Measurements from ENCODE around the gene ABCA1. TPM values are rescaled to one million over a fixed set of nuclear protein-coding genes. Genes with fewer than 3 reads are reported as not detected.

Gene ABCA1
- total and polyA plus RNA-seq, 2 of the 13 experiments (the other 11 are each of a cell fraction or from before 2014, with no cell fraction given): 26.8 to 63.8 TPM

DNA sequence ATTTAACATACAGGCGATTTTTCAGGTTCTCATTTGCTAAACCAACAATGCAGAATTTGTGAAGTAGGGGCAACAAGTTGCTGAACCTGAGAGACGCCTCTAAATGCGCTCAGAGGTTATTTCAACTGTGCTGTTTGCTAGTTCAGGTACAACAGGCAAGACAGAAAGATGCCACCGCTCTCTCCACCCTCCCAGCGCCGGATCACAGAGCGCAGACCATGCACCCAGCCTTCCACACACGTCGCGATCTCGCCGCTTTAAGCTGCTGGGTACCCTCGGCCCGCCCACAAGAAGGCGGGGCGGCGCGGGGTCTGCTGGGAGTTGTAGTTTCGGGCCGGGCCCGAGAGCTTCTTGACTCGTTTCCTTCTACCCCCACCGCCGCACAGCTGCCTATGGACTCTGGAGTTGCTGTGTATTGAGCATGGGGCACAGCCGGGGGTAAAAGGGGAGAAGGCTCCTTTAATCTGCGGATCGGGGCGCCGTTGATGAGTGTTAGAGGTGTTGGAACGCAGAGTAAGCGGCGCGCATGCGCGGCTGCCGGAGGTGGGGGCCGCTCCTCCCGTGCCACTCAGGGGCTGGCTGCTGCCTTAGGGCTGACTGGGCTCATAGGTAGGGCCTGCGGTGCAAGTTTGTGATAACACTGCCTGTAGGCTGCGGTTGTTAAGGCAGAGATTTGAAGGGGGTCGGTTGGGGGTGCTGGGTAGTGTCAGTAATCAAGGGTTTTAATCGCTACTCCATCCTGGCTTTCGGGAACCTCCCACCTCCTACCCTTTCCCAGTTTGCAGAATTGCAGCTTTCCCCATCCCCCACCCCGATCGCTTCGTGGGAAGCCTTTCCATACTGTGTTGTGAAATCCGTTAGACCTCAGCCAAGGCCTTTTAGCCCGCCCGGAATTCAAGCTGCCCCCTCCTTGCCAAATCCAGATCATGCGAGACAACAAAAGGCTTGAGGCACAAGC is 40.3 kb upstream of the ABCA1 start (continued):
- TF ChIP-seq, protein P1, sequence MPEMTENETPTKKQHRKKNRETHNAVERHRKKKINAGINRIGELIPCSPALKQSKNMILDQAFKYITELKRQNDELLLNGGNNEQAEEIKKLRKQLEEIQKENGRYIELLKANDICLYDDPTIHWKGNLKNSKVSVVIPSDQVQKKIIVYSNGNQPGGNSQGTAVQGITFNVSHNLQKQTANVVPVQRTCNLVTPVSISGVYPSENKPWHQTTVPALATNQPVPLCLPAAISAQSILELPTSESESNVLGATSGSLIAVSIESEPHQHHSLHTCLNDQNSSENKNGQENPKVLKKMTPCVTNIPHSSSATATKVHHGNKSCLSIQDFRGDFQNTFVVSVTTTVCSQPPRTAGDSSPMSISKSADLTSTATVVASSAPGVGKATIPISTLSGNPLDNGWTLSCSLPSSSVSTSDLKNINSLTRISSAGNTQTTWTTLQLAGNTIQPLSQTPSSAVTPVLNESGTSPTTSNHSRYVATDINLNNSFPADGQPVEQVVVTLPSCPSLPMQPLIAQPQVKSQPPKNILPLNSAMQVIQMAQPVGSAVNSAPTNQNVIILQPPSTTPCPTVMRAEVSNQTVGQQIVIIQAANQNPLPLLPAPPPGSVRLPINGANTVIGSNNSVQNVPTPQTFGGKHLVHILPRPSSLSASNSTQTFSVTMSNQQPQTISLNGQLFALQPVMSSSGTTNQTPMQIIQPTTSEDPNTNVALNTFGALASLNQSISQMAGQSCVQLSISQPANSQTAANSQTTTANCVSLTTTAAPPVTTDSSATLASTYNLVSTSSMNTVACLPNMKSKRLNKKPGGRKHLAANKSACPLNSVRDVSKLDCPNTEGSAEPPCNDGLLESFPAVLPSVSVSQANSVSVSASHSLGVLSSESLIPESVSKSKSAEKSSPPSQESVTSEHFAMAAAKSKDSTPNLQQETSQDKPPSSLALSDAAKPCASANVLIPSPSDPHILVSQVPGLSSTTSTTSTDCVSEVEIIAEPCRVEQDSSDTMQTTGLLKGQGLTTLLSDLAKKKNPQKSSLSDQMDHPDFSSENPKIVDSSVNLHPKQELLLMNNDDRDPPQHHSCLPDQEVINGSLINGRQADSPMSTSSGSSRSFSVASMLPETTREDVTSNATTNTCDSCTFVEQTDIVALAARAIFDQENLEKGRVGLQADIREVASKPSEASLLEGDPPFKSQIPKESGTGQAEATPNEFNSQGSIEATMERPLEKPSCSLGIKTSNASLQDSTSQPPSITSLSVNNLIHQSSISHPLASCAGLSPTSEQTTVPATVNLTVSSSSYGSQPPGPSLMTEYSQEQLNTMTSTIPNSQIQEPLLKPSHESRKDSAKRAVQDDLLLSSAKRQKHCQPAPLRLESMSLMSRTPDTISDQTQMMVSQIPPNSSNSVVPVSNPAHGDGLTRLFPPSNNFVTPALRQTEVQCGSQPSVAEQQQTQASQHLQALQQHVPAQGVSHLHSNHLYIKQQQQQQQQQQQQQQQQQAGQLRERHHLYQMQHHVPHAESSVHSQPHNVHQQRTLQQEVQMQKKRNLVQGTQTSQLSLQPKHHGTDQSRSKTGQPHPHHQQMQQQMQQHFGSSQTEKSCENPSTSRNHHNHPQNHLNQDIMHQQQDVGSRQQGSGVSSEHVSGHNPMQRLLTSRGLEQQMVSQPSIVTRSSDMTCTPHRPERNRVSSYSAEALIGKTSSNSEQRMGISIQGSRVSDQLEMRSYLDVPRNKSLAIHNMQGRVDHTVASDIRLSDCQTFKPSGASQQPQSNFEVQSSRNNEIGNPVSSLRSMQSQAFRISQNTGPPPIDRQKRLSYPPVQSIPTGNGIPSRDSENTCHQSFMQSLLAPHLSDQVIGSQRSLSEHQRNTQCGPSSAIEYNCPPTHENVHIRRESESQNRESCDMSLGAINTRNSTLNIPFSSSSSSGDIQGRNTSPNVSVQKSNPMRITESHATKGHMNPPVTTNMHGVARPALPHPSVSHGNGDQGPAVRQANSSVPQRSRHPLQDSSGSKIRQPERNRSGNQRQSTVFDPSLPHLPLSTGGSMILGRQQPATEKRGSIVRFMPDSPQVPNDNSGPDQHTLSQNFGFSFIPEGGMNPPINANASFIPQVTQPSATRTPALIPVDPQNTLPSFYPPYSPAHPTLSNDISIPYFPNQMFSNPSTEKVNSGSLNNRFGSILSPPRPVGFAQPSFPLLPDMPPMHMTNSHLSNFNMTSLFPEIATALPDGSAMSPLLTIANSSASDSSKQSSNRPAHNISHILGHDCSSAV (CRISPR knock-in tag; IDR thresholded peaks at IDR 0.05; ENCODE audit: borderline replicate concordance): no peak
- TF ChIP-seq ZBTB20 (CRISPR knock-in tag; IDR thresholded peaks at IDR 0.05; ENCODE audit: borderline replicate concordance, low read depth): peak; percentile 47
- TF ChIP-seq ZNF432 (CRISPR knock-in tag; IDR thresholded peaks at IDR 0.05; ENCODE audit: borderline replicate concordance): no peak
- no peak for TF ChIP-seq ZNF251 (CRISPR knock-in tag; IDR thresholded peaks at IDR 0.05)
- no peak for TF ChIP-seq SKI (IDR thresholded peaks at IDR 0.05; ENCODE audit: partially characterized antibody)
- TF ChIP-seq, protein P2, sequence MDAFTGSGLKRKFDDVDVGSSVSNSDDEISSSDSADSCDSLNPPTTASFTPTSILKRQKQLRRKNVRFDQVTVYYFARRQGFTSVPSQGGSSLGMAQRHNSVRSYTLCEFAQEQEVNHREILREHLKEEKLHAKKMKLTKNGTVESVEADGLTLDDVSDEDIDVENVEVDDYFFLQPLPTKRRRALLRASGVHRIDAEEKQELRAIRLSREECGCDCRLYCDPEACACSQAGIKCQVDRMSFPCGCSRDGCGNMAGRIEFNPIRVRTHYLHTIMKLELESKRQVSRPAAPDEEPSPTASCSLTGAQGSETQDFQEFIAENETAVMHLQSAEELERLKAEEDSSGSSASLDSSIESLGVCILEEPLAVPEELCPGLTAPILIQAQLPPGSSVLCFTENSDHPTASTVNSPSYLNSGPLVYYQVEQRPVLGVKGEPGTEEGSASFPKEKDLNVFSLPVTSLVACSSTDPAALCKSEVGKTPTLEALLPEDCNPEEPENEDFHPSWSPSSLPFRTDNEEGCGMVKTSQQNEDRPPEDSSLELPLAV (CRISPR knock-in tag; conservative IDR thresholded peaks at IDR 0.05; ENCODE audit: low read depth): no peak
- TF ChIP-seq ZNF776 (CRISPR knock-in tag; IDR thresholded peaks at IDR 0.05): 0 out of 2 replicates have a peak, but pooled peaks have one; percentile 25
- TF ChIP-seq, protein P3, sequence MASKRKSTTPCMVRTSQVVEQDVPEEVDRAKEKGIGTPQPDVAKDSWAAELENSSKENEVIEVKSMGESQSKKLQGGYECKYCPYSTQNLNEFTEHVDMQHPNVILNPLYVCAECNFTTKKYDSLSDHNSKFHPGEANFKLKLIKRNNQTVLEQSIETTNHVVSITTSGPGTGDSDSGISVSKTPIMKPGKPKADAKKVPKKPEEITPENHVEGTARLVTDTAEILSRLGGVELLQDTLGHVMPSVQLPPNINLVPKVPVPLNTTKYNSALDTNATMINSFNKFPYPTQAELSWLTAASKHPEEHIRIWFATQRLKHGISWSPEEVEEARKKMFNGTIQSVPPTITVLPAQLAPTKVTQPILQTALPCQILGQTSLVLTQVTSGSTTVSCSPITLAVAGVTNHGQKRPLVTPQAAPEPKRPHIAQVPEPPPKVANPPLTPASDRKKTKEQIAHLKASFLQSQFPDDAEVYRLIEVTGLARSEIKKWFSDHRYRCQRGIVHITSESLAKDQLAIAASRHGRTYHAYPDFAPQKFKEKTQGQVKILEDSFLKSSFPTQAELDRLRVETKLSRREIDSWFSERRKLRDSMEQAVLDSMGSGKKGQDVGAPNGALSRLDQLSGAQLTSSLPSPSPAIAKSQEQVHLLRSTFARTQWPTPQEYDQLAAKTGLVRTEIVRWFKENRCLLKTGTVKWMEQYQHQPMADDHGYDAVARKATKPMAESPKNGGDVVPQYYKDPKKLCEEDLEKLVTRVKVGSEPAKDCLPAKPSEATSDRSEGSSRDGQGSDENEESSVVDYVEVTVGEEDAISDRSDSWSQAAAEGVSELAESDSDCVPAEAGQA (IDR thresholded peaks at IDR 0.05; ENCODE audit: low read depth): no peak
- TF ChIP-seq, protein P3 (CRISPR knock-in tag; IDR thresholded peaks at IDR 0.05; ENCODE audit: borderline replicate concordance): no peak
- TF ChIP-seq ZNF614 (CRISPR knock-in tag; IDR thresholded peaks at IDR 0.05; ENCODE audit: borderline replicate concordance): no peak; the same call in 1 of the 2 replicates
